Activated B cell treated with CpG ODN at 0.5 μM for 24 hours (primary cell): ENCODE data around the gene UBL4B. TPM values are rescaled to one million over a fixed set of nuclear protein-coding genes. Genes with fewer than 3 reads are reported as not detected.

Experiments
- ATAC-seq: fragments of 200-7000 bp; cut with Tn5 transposase; one replicate; pipeline ENCODE4 v1.10.0; 2021; ENCODE audit warnings: low read depth, mild to moderate bottlenecking, moderate library complexity
- CTCF ChIA-PET: fragments of 350-600 bp; sonication (Branson Sonifier 250); formaldehyde crosslinking; loops from one replicate; lab custom pipeline; 2021; ENCODE audit warnings: antibody characterized with exemption; lab: Charles Lee
- POLR2A ChIA-PET: fragments of 350-600 bp; sonication (Branson Sonifier 250); formaldehyde crosslinking; loops from one replicate; lab custom pipeline; 2021; ENCODE audit warnings: antibody characterized with exemption; lab: Charles Lee
- DNase-seq: peaks from one replicate; pipeline ENCODE4 v3.0.0; 2022
- H3K27ac Mint-ChIP-seq: one replicate; pipeline ENCODE4 v1.8.0; 2020; ENCODE audit warnings: mixed read lengths
- H3K27me3 Mint-ChIP-seq: one replicate; pipeline ENCODE4 v1.8.0; 2021; ENCODE audit warnings: mixed read lengths
- H3K36me3 Mint-ChIP-seq: one replicate; pipeline ENCODE4 v1.8.0; 2021; ENCODE audit warnings: low read depth, mixed read lengths
- H3K4me1 Mint-ChIP-seq: one replicate; pipeline ENCODE4 v1.8.0; 2021; ENCODE audit warnings: mixed read lengths
- H3K4me3 Mint-ChIP-seq: one replicate; pipeline ENCODE4 v1.8.0; 2020; ENCODE audit warnings: mild to moderate bottlenecking, mixed read lengths
- H3K9me3 Mint-ChIP-seq: one replicate; pipeline ENCODE4 v1.8.0; 2020; ENCODE audit warnings: mixed read lengths
- intact Hi-C: fragments of 100-400 bp; cut with micrococcal nuclease; formaldehyde crosslinking; loops from one replicate; pipeline ENCODE4 v1.15.1; 2024
- total RNA-seq: library from RNA; stranded (reverse); gene quantifications from 2 replicates; pipeline ENCODE4 v1.2.3, GENCODE V29; 2022
- TF ChIP-seq, protein P1 (sequence below): fragments of 200-600 bp; IDR thresholded peaks from one replicate; pipeline ENCODE4 v1.8.0; 2022; ENCODE audit warnings: antibody characterized with exemption, mild to moderate bottlenecking

Gene UBL4B
- total RNA-seq, 1 donor from 2014 or later, result not detected

DNA sequence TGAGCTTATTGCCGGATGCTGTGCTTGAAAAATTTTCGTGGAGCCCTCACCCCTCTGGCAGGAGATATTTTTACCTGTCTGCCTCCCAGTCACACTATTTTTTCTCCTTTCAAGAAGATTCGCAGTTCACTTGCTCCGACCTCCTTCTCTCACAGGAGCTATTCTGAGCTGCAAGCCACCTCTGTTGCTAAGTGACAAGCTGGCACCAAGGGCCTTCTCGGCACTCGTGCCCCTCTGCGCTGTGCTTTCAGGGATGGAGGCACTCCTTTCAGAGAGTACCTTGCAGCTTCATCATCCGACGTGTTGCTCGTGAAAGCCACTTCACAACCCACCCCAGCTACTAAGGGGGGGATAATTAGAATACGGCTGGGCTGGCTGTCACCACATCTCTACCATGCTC lies 49.6 kb downstream of the UBL4B start:
- CTCF ChIA-PET, result no interaction called here
- Mint-ChIP-seq H3K9me3 (no peaks in the 10 kb centered on the region), H3K4me3 (no peak overlapping the region), H3K27me3 (peaks cover 35% of the 10 kb centered on the region), H3K4me1 (no peaks in the 10 kb centered on the region), H3K36me3 (no peaks in the 10 kb centered on the region), H3K27ac (no peak overlapping the region)
- DNase-seq, result no peak
- POLR2A ChIA-PET, result no interaction called here
- no peak for ATAC-seq
- TF ChIP-seq, protein P1, sequence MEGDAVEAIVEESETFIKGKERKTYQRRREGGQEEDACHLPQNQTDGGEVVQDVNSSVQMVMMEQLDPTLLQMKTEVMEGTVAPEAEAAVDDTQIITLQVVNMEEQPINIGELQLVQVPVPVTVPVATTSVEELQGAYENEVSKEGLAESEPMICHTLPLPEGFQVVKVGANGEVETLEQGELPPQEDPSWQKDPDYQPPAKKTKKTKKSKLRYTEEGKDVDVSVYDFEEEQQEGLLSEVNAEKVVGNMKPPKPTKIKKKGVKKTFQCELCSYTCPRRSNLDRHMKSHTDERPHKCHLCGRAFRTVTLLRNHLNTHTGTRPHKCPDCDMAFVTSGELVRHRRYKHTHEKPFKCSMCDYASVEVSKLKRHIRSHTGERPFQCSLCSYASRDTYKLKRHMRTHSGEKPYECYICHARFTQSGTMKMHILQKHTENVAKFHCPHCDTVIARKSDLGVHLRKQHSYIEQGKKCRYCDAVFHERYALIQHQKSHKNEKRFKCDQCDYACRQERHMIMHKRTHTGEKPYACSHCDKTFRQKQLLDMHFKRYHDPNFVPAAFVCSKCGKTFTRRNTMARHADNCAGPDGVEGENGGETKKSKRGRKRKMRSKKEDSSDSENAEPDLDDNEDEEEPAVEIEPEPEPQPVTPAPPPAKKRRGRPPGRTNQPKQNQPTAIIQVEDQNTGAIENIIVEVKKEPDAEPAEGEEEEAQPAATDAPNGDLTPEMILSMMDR, result no peak
- intact Hi-C loops, result no loop called here

Other genes with a start within 250 kb of the UBL4B start
- gene CSF1, start 201.6 kb upstream of the UBL4B start, total RNA-seq, result 1.9 and 2.0 TPM in 2 replicates
- 40.5 and 41.6 TPM in 2 replicates for gene AHCYL1, start 127.7 kb upstream of the UBL4B start, total RNA-seq
- gene STRIP1, start 77.8 kb upstream of the UBL4B start, total RNA-seq, result 60.4 and 77.3 TPM in 2 replicates
- gene ALX3, start 41.8 kb upstream of the UBL4B start, total RNA-seq, result not detected in 2 replicates
- not detected in 2 replicates for gene SLC6A17, start 38.1 kb downstream of the UBL4B start, total RNA-seq
- 8.5 and 9.8 TPM in 2 replicates for gene KCNC4, start 97.9 kb downstream of the UBL4B start, total RNA-seq
- 52.7 and 61.1 TPM in 2 replicates for gene RBM15, start 226.9 kb downstream of the UBL4B start, total RNA-seq